ENCODE measurements around the gene ARF6. TPM values are rescaled to one million over a fixed set of nuclear protein-coding genes. Genes with fewer than 3 reads are reported as not detected.

Gene ARF6
- total RNA-seq, 4 donors from 2014 or later, result 34.7 to 42.0 (median 35.7) TPM

GRCh38 chr14:49930720-49931119, 37.8 kb downstream of the ARF6 start:
- H3K4me3 ChIP-seq, result no peak overlapping the region
- TF ChIP-seq CTCF (IDR thresholded peaks at IDR 0.05), result no peak
- no peak for TF ChIP-seq EP300 (IDR thresholded peaks at IDR 0.05)
- TF ChIP-seq POLR2A (IDR thresholded peaks at IDR 0.05), result no peak
- H3K36me3 ChIP-seq, result no peaks in the 10 kb centered on the region
- no peaks in the 10 kb centered on the region for H3K4me1 ChIP-seq
- 89 to 94% methylated on average over 2 of the region's 2 CpGs for WGBS, 2 donors
- H3K9me3 ChIP-seq, result no peaks in the 10 kb centered on the region
- DNase-seq (ENCODE audit: low spot score in 2 of 2), result no peak
- H3K27ac ChIP-seq, result no peak overlapping the region
- no peaks in the 10 kb centered on the region for H3K27me3 ChIP-seq

- no peak for TF ChIP-seq EP300 (IDR thresholded peaks at IDR 0.05)
- no peak for TF ChIP-seq POLR2A (IDR thresholded peaks at IDR 0.05)
- TF ChIP-seq CTCF (IDR thresholded peaks at IDR 0.05), result no peak
- Histone ChIP-seq H3K4me1 (no peaks in the 10 kb centered on the region), H3K36me3 (no peaks in the 10 kb centered on the region), H3K9me3 (no peaks in the 10 kb centered on the region), H3K4me3 (no peak overlapping the region), H3K27ac (no peak overlapping the region), H3K27me3 (no peaks in the 10 kb centered on the region)
- no peak for DNase-seq (ENCODE audit: low spot score in 2 of 2)
- WGBS, 2 donors, result 95 to 97% methylated on average over 3 of the region's 3 CpGs
These were observed 38.6 kb downstream of the ARF6 start for GRCh38 chr14:49931523-49931922.

GRCh38 chr14:49933128-49933527, 40.2 kb downstream of the ARF6 start:
- H3K27me3 ChIP-seq, result no peaks in the 10 kb centered on the region
- H3K4me1 ChIP-seq, result no peaks in the 10 kb centered on the region
- H3K4me3 ChIP-seq, result no peak overlapping the region
- DNase-seq (ENCODE audit: low spot score in 2 of 2), result no peak
- no peak overlapping the region for H3K27ac ChIP-seq
- no peaks in the 10 kb centered on the region for H3K36me3 ChIP-seq
- no peak for TF ChIP-seq EP300 (IDR thresholded peaks at IDR 0.05)
- no peak for TF ChIP-seq CTCF (IDR thresholded peaks at IDR 0.05)
- TF ChIP-seq POLR2A (IDR thresholded peaks at IDR 0.05), result no peak
- 90 to 91% methylated on average over 4 of the region's 4 CpGs for WGBS, 2 donors
- peaks cover 0 to 4% (median 0%) of the 10 kb centered on the region in 4 donors for H3K9me3 ChIP-seq

- no peak for DNase-seq (ENCODE audit: low spot score in 2 of 2)
- Histone ChIP-seq H3K27me3 (no peaks in the 10 kb centered on the region), H3K4me3 (no peak overlapping the region), H3K9me3 (peaks cover 0 to 4% (median 0%) of the 10 kb centered on the region in 4 donors), H3K4me1 (no peaks in the 10 kb centered on the region), H3K27ac (no peak overlapping the region), H3K36me3 (no peaks in the 10 kb centered on the region)
- WGBS, 2 donors, result 84 to 94% methylated on average over 5 of the region's 5 CpGs
- no peak for TF ChIP-seq EP300 (IDR thresholded peaks at IDR 0.05)
- no peak for TF ChIP-seq POLR2A (IDR thresholded peaks at IDR 0.05)
- no peak for TF ChIP-seq CTCF (IDR thresholded peaks at IDR 0.05)
These were observed 40.8 kb downstream of the ARF6 start for GRCh38 chr14:49933704-49934103.

GRCh38 chr14:49934646-49935045, 41.8 kb downstream of the ARF6 start:
- no peak overlapping the region for H3K4me3 ChIP-seq
- no peak for DNase-seq (ENCODE audit: low spot score in 2 of 2)
- H3K9me3 ChIP-seq, result peaks cover 0 to 4% (median 0%) of the 10 kb centered on the region in 4 donors
- H3K36me3 ChIP-seq, result no peaks in the 10 kb centered on the region
- no peaks in the 10 kb centered on the region for H3K4me1 ChIP-seq
- no peak overlapping the region for H3K27ac ChIP-seq
- no peak for TF ChIP-seq CTCF (IDR thresholded peaks at IDR 0.05)
- TF ChIP-seq POLR2A (IDR thresholded peaks at IDR 0.05), result no peak
- TF ChIP-seq EP300 (IDR thresholded peaks at IDR 0.05), result no peak
- H3K27me3 ChIP-seq, result no peaks in the 10 kb centered on the region
